Thyroid gland (tissue), 4 donors: ENCODE results near the gene CCNJ. TPM values are rescaled to one million over a fixed set of nuclear protein-coding genes. Genes with fewer than 3 reads are reported as not detected.

Source experiments
- DNase-seq, 2 donors: peaks; one replicate each; pipeline ENCODE4 v3.0.0-alpha.2; 2019
- H3K27ac ChIP-seq, 3 donors: fragments of 200-600 bp; sonication (generic); 1 replicate in 2 of 3; 2 replicates in 1 of 3; pipeline ENCODE4 v1.5.1; 2016 to 2019; ENCODE audit warnings: mild to moderate bottlenecking in 1 of 3, moderate library complexity in 1 of 3
- H3K27me3 ChIP-seq: fragments of 200-600 bp; sonication (generic); one replicate; pipeline ENCODE4 v1.5.1; 2019
- H3K36me3 ChIP-seq, 2 donors: fragments of 200-600 bp; sonication (generic); one replicate each; pipeline ENCODE4 v1.5.1; 2016 to 2019
- H3K4me1 ChIP-seq, 2 donors: fragments of 200-600 bp; sonication (generic); one replicate each; pipeline ENCODE4 v1.5.1; 2017 to 2019
- H3K4me3 ChIP-seq, 3 donors: fragments of 200-600 bp; sonication (generic); replicated peaks in 1 of 3; 1 replicate in 2 of 3; 2 replicates in 1 of 3; pipeline ENCODE4 v1.5.1; 2016; ENCODE audit warnings: mild to moderate bottlenecking in 1 of 3
- H3K9me3 ChIP-seq: fragments of 200-600 bp; sonication (generic); one replicate; pipeline ENCODE4 v1.5.1; 2017
- POLR2A ChIP-seq, 2 donors: fragments of 450-650 bp; IDR thresholded peaks; one replicate each; pipeline ENCODE4 v1.6.1; 2017; ENCODE audit warnings: antibody characterized with exemption in 2 of 2, mild to moderate bottlenecking in 2 of 2, moderate library complexity in 1 of 2
- WGBS, 2 donors: methylation state at CpG; one replicate each; pipeline ENCODE4 v1.1.5; 2017; 5-methylcytosine and 5-hydroxymethylcytosine counted together
- intact Hi-C: fragments of 100-400 bp; cut with DNase I; formaldehyde crosslinking; loops from one replicate; pipeline ENCODE4 v1.15.1; 2023
- total RNA-seq, 4 donors: library from RNA; depleted of rRNA; stranded (reverse); fragments of >200 nt; gene quantifications; one replicate each; pipeline ENCODE4 v1.2.3, GENCODE V29; 2016
- TF ChIP-seq, protein P1 (sequence below), 6 experiments: fragments of 200-600 bp in 3 of 6; fragments of 450-650 bp in 3 of 6; sonication (generic) in 3 of 6; IDR thresholded peaks; one replicate each; pipeline ENCODE4 v1.5.1; 2016 to 2019; ENCODE audit warnings: antibody characterized with exemption in 6 of 6, mild to moderate bottlenecking in 2 of 6, inconsistent platforms in 1 of 6, moderate library complexity in 1 of 6

Gene CCNJ
- total RNA-seq, 4 donors from 2014 or later, result 4.6 to 10.6 (median 5.8) TPM

DNA sequence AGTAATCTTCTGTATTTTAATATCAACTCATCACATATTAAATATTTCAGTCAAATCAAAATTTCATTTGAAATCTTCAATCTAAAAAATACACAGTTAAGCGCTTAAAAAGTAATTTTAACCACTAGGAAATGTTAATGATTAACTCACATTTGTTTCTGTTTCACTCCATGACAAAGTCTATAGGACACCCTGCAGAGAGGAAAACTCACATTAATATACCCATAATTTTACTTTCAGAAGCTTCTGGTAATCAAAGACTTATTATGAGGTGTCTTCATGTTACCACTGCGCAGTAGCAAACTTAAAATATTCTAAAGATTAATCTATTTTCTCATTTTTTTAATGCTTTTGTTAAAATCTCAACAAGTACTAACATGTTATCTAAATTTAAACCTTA, 45.7 kb downstream of the CCNJ start:
- Histone ChIP-seq H3K27me3 (peaks cover 5% of the 10 kb centered on the region), H3K4me3 (peak overlapping the region in 1 of 3 donors; percentile 82), H3K36me3 (no peaks in the 10 kb centered on the region), H3K9me3 (no peaks in the 10 kb centered on the region), H3K4me1 (peaks cover 0 to 5% of the 10 kb centered on the region in 2 donors), H3K27ac (no peak overlapping the region)
- 82 to 91% methylated on average over 2 of the region's 2 CpGs for WGBS, 2 donors
- intact Hi-C loops, result no loop called here
- no peak for DNase-seq
- TF ChIP-seq POLR2A (IDR thresholded peaks at IDR 0.05), result no peak
- TF ChIP-seq, protein P1, sequence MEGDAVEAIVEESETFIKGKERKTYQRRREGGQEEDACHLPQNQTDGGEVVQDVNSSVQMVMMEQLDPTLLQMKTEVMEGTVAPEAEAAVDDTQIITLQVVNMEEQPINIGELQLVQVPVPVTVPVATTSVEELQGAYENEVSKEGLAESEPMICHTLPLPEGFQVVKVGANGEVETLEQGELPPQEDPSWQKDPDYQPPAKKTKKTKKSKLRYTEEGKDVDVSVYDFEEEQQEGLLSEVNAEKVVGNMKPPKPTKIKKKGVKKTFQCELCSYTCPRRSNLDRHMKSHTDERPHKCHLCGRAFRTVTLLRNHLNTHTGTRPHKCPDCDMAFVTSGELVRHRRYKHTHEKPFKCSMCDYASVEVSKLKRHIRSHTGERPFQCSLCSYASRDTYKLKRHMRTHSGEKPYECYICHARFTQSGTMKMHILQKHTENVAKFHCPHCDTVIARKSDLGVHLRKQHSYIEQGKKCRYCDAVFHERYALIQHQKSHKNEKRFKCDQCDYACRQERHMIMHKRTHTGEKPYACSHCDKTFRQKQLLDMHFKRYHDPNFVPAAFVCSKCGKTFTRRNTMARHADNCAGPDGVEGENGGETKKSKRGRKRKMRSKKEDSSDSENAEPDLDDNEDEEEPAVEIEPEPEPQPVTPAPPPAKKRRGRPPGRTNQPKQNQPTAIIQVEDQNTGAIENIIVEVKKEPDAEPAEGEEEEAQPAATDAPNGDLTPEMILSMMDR (IDR thresholded peaks at IDR 0.05), result no peak

DNA sequence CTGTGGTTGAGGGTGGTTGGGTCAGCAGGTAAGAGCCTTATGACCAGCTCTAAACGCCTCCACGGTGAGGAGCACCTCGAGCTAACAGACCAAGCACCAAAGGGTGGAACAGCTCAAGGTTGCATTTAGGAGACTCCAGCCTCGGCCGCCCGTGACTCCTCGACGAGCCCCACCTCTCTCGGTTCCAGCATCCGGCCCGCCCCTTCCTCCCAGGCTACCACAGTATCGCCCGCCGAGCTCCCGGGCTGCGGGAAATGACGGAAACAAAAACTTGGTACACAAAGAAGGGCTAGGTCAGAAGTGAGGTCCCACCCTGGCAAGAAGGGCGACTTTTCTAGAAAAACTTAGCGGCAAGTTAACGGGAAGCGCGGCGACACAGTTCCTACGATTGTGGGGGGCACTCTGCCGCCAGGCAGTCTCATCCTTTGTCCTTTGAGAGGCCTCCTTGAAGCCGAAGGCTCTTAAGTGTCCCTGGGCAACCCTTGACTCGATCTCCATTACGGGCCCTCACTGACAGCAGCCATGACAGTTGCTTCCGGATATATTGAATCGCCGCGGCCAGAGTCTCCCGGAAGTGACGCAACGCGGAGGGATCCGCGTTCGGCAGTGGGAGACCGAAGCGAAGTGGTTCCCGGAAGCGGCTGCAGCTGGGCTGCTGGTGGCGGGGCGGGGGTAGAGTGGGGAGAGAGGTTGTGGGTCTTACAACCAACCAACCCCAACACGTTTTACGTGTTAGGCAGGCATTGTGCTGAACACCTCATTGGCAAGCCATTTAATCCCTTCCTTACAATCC, 46.5 kb downstream of the CCNJ start:
- no peaks in the 10 kb centered on the region for H3K36me3 ChIP-seq
- peaks cover 5% of the 10 kb centered on the region for H3K27me3 ChIP-seq
- DNase-seq, result peak; percentile 91 to 95
- TF ChIP-seq, protein P1 (IDR thresholded peaks at IDR 0.05), result no peak
- TF ChIP-seq POLR2A (IDR thresholded peaks at IDR 0.05), result peak in 1 of 2 donors; percentile 52
- H3K27ac ChIP-seq, result peak overlapping the region; percentile 74 to 89 (median 80)
- intact Hi-C loops, result loop anchor here (2.0 kb wide), 1 partner anchor 39 kb away; no protein-coding TSS in a partner anchor
- H3K4me1 ChIP-seq, result peaks cover 0 to 5% of the 10 kb centered on the region in 2 donors
- peak overlapping the region; percentile 79 to 91 (median 82) for H3K4me3 ChIP-seq
- no peaks in the 10 kb centered on the region for H3K9me3 ChIP-seq
- WGBS, 2 donors, result 1 to 3% methylated on average over 33 to 47 of the region's 47 CpGs

DNA sequence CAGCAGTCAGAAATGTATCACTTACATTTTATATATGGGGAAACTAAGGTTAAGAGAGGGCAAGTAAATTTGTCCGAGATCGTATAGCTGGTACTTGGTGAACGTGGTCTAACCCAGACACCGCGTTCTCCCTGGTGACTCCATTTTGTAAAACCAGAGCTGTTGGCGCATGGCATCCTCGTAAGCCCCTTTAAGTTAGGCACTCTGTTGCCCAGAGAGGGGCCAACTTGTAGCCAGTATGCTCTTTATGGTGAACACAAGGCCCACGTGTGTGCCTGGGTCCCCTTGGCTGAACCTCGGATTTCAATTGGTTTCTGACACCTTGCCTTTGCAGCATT, 47.0 kb downstream of the CCNJ start:
- H3K4me1 ChIP-seq, result peaks cover 0 to 5% of the 10 kb centered on the region in 2 donors
- WGBS, 2 donors, result 75 to 85% methylated on average over 8 to 9 of the region's 9 CpGs
- H3K9me3 ChIP-seq, result no peaks in the 10 kb centered on the region
- no peaks in the 10 kb centered on the region for H3K36me3 ChIP-seq
- H3K4me3 ChIP-seq, result peak overlapping the region; percentile 79 to 91 (median 82)
- H3K27ac ChIP-seq, result peak overlapping the region; percentile 74 to 89 (median 80)
- intact Hi-C loops, result loop anchor here (2.0 kb wide), 1 partner anchor 38 kb away; no protein-coding TSS in a partner anchor
- peaks cover 5% of the 10 kb centered on the region for H3K27me3 ChIP-seq
- DNase-seq, result peak in 1 of 2 donors; percentile 2
- TF ChIP-seq POLR2A (IDR thresholded peaks at IDR 0.05), result no peak
- TF ChIP-seq, protein P1 (IDR thresholded peaks at IDR 0.05), result no peak

- Histone ChIP-seq H3K27ac (no peak overlapping the region), H3K4me3 (no peak overlapping the region), H3K4me1 (peaks cover 0 to 5% of the 10 kb centered on the region in 2 donors), H3K27me3 (peaks cover 5% of the 10 kb centered on the region), H3K36me3 (no peaks in the 10 kb centered on the region), H3K9me3 (no peaks in the 10 kb centered on the region)
- DNase-seq, result no peak
- intact Hi-C loops, result no loop called here
- 77 to 87% methylated on average over 8 of the region's 8 CpGs for WGBS, 2 donors
- TF ChIP-seq POLR2A (IDR thresholded peaks at IDR 0.05), result no peak
- TF ChIP-seq, protein P1 (IDR thresholded peaks at IDR 0.05), result no peak
These were observed 49.8 kb downstream of the CCNJ start for GRCh38 chr10:96092999-96093767.
